Parathyroid adenoma (tissue), 2 donors: Measurements from ENCODE around the gene SLITRK6.

Experiments
- H2AFZ ChIP-seq: fragments of 300-600 bp; sonication (generic); one replicate; pipeline ENCODE4 v1.7.0; 2017; ENCODE audit warnings: antibody characterized with exemption, mild to moderate bottlenecking
- H3K27ac ChIP-seq: fragments of 300-600 bp; sonication (generic); one replicate; pipeline ENCODE4 v1.7.0; 2017
- H3K27me3 ChIP-seq: fragments of 300-600 bp; sonication (generic); one replicate; pipeline ENCODE4 v1.7.0; 2017; ENCODE audit warnings: low read length; ENCODE audit not compliant: control insufficient read depth, insufficient read depth
- H3K36me3 ChIP-seq: fragments of 300-600 bp; sonication (generic); one replicate; pipeline ENCODE4 v1.7.0; 2017; ENCODE audit warnings: low read length; ENCODE audit not compliant: control insufficient read depth, insufficient read depth
- H3K4me1 ChIP-seq: fragments of 300-600 bp; sonication (generic); one replicate; pipeline ENCODE4 v1.7.0; 2017; ENCODE audit warnings: control low read depth
- H3K4me2 ChIP-seq: fragments of 300-600 bp; sonication (generic); one replicate; pipeline ENCODE4 v1.7.0; 2017; ENCODE audit warnings: low read length
- H3K4me3 ChIP-seq: fragments of 300-600 bp; sonication (generic); one replicate; pipeline ENCODE4 v1.7.0; 2017; ENCODE audit warnings: low read depth, low read length
- H3K79me2 ChIP-seq: fragments of 300-600 bp; sonication (generic); one replicate; pipeline ENCODE4 v1.7.0; 2017; ENCODE audit warnings: control low read depth
- H3K9ac ChIP-seq: fragments of 300-600 bp; sonication (generic); one replicate; pipeline ENCODE4 v1.7.0; 2017; ENCODE audit warnings: mild to moderate bottlenecking
- H3K9me3 ChIP-seq: fragments of 300-600 bp; sonication (generic); one replicate; pipeline ENCODE4 v1.7.0; 2017; ENCODE audit warnings: low read length; ENCODE audit not compliant: control insufficient read depth
- TF ChIP-seq, protein P1 (sequence below): fragments of 300-600 bp; sonication (generic); IDR thresholded peaks from one replicate; pipeline ENCODE4 v1.7.0; 2017; ENCODE audit warnings: antibody characterized with exemption, mild to moderate bottlenecking
- donor health status: primary hyperparathyroidism.

Gene SLITRK6

DNA sequence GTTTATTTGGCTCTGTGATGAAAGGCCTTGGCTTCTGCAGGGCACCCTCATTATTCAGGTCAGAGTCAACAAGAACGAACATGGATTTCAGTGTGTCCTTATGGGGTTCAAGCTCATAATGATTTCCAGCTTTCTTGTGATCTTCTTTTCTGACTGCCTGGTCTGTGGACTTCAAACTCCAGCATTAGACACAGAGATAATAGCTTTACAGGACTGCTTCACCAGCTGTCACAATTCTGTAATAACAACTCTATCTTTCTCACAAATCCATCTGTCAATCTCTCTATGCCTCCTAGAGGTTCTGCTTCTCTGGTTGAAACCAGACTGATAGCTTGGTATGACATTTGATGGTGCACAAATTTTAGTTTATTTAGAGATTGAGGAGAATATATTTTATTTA is 13.1 kb upstream of the SLITRK6 start:
- Histone ChIP-seq H3K36me3 (no peaks in the 10 kb centered on the region), H3K4me3 (no peak overlapping the region), H3K4me1 (no peaks in the 10 kb centered on the region), H3K9ac (no peak overlapping the region), H3K4me2 (no peak overlapping the region), H3K79me2 (no peaks in the 10 kb centered on the region), H3K27ac (no peak overlapping the region), H2AFZ (no peak overlapping the region), H3K27me3 (no peaks in the 10 kb centered on the region), H3K9me3 (no peaks in the 10 kb centered on the region)
- TF ChIP-seq, protein P1, sequence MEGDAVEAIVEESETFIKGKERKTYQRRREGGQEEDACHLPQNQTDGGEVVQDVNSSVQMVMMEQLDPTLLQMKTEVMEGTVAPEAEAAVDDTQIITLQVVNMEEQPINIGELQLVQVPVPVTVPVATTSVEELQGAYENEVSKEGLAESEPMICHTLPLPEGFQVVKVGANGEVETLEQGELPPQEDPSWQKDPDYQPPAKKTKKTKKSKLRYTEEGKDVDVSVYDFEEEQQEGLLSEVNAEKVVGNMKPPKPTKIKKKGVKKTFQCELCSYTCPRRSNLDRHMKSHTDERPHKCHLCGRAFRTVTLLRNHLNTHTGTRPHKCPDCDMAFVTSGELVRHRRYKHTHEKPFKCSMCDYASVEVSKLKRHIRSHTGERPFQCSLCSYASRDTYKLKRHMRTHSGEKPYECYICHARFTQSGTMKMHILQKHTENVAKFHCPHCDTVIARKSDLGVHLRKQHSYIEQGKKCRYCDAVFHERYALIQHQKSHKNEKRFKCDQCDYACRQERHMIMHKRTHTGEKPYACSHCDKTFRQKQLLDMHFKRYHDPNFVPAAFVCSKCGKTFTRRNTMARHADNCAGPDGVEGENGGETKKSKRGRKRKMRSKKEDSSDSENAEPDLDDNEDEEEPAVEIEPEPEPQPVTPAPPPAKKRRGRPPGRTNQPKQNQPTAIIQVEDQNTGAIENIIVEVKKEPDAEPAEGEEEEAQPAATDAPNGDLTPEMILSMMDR = no peak

DNA sequence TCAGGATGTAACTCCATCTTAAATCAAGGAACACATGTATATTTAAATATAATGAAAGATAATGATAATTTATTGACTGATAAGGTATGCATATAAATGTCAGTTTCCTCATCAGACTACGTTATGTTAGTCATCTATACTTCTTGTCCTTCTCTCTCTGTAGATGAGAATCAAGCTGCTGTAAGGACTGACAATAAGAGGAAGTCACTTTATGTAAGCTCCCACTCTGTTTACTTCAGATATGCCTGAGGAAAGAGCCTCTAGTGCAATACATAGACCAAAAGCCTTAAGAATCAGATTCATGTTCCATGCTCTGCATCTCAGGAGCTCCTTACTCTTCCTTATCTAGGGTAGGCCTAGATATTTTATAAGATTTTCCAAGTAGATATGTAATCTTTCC is 9.6 kb upstream of the SLITRK6 start:
- Histone ChIP-seq H2AFZ (no peak overlapping the region), H3K9me3 (no peaks in the 10 kb centered on the region), H3K27me3 (no peaks in the 10 kb centered on the region), H3K4me1 (no peaks in the 10 kb centered on the region), H3K27ac (no peak overlapping the region), H3K36me3 (no peaks in the 10 kb centered on the region), H3K9ac (no peak overlapping the region), H3K4me3 (no peak overlapping the region), H3K79me2 (no peaks in the 10 kb centered on the region), H3K4me2 (no peak overlapping the region)
- TF ChIP-seq, protein P1 = no peak

DNA sequence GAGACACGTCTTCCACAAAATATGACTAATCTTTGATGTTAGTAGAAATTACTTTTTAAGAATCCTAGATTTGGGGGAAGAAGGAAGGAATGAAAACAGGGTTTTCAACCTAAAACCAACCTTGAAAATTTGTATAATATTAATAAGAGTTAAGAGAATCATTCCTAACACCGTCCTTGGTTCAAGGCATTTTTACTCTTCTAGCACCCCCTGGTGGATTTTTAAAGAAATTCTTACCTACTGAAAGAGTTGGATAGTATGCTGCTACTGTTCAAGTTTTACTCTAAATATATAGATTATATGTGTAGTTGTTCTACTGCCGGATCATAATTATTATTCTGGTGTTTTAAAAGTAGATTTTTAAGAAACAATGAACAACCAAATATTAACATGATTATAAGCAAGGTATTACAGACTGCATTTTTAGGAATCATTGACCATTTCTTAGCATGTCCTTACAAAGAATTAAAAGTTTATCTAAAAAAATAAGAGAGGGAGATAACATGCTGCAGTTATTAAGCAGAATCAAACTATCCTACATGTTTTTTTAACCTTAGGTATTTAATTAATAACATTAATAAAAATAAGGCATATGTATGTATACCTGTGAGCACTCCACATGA is 7.4 kb upstream of the SLITRK6 start:
- Histone ChIP-seq H3K4me2 (no peak overlapping the region), H3K27ac (no peak overlapping the region), H3K4me1 (no peaks in the 10 kb centered on the region), H3K79me2 (no peaks in the 10 kb centered on the region), H2AFZ (no peak overlapping the region), H3K36me3 (no peaks in the 10 kb centered on the region), H3K9me3 (no peaks in the 10 kb centered on the region), H3K27me3 (no peaks in the 10 kb centered on the region), H3K4me3 (no peak overlapping the region), H3K9ac (no peak overlapping the region)
- TF ChIP-seq, protein P1 = peak; percentile 41

DNA sequence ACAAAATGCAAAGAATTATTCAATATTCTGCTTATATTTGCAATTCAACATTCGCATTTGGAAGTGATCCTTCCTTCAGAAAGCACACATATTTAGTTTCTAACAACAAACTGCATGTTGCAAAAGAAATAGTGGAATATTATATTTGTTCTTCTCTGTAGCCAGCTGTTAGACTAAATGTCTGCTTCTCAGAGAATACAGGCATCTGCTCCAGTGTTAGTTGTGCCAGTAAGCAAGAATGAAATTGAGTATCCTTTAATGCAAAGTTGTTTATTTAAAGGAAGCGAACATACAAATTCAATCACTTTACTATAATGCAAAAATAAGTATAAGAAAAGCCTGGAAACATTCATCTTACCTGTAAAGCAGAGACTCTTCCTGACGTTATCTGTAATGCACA is 663 bp downstream of the SLITRK6 start:
- H3K4me3 ChIP-seq = no peak overlapping the region
- H3K4me1 ChIP-seq = no peaks in the 10 kb centered on the region
- TF ChIP-seq, protein P1 = no peak

DNA sequence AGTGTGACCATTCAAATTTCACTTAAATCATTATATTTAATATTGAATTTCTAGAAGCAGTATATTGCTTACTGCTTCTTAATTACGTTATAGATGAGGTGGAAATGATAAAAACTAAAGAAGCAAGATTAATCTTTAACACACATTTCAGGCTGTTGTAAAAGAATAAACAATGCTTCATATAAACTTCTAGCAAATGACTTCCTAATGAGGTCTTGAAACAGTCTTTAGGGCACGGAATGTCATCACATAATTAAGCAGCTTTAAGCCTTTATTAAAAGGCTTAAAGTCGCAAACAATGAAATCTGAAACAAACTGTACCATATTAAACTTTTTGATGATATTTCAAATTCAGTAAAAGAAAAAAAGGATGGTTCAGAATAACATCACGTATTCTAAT is 1.9 kb downstream of the SLITRK6 start:
- Histone ChIP-seq H3K27me3 (no peaks in the 10 kb centered on the region), H3K9ac (no peak overlapping the region), H3K36me3 (no peaks in the 10 kb centered on the region), H3K27ac (no peak overlapping the region), H3K4me3 (no peak overlapping the region), H3K4me2 (no peak overlapping the region), H3K9me3 (no peaks in the 10 kb centered on the region), H2AFZ (no peak overlapping the region), H3K4me1 (no peaks in the 10 kb centered on the region), H3K79me2 (no peaks in the 10 kb centered on the region)
- TF ChIP-seq, protein P1 = no peak

More for the DNA sequence above, 663 bp downstream of the SLITRK6 start:
- Histone ChIP-seq H3K9me3 (no peaks in the 10 kb centered on the region), H3K27me3 (no peaks in the 10 kb centered on the region), H3K27ac (no peak overlapping the region), H3K4me2 (no peak overlapping the region), H2AFZ (no peak overlapping the region), H3K79me2 (no peaks in the 10 kb centered on the region), H3K9ac (no peak overlapping the region), H3K36me3 (no peaks in the 10 kb centered on the region)
